ENCODE measurements around the gene MED25. TPM values are rescaled to one million over a fixed set of nuclear protein-coding genes. Genes with fewer than 3 reads are reported as not detected.

Gene MED25
- total and polyA plus RNA-seq, 2 of the 8 experiments (the other 6 are each of a cell fraction or from before 2014, with no cell fraction given) = 21.6 to 71.4 TPM

DNA sequence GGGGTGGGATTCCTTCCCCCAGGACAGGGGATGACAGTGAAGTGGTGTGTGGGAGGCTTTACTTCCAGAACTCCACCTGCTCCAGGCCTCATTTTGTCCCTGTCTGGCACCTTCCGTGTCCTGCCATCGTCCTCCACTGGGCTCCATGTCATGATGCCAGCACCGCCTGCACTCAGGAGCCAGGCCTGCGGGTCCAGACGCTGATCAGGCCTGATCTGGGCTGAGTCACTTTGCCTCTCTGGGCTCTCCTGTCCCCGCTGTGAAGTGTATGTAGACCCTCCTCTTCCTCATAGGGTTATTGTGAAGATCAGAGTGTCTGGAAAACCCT, 14.6 kb upstream of the MED25 start:
- Histone ChIP-seq H3K9ac (replicated peaks in 1 of 4; ENCODE audit: extremely low read depth in 1 of 4, low read depth in 3 of 4, low read length in 3 of 4) (no peak overlapping the region; a peak in 1 of 7 replicates), H2BK120ac (replicated peaks; ENCODE audit: low read depth, low read length) (no peak overlapping the region), H3K79me1 (ENCODE audit: low read depth, low read length) (peaks cover 2% of the 10 kb centered on the region; the same call in 1 of the 2 replicates), H3K27ac (ENCODE audit: low read depth, low read length) (no peak overlapping the region), H3K27me3 (replicated peaks in 1 of 4; ENCODE audit: control insufficient read depth in 3 of 4, extremely low read depth in 1 of 4, insufficient read depth in 3 of 4, low read length in 3 of 4) (no peaks in the 10 kb centered on the region), H4K5ac (ENCODE audit: insufficient read length, low read depth, low read length) (no peak overlapping the region), H3K14ac (ENCODE audit: insufficient read length) (no peak overlapping the region), H3K4me2 (ENCODE audit: insufficient read depth in 1 of 2, low read depth in 2 of 2, low read length in 2 of 2) (no peak overlapping the region; a peak in 1 of 4 replicates), H2BK20ac (ENCODE audit: low read length) (no peak overlapping the region), H3K4ac (replicated peaks; ENCODE audit: insufficient read length, low read depth, low read length) (no peak overlapping the region), H3K4me3 (ENCODE audit: extremely low read depth in 1 of 4, insufficient read depth in 2 of 4, low read depth in 3 of 4, low read length in 4 of 4) (no peak overlapping the region), H3K56ac (replicated peaks; ENCODE audit: insufficient read length, low read depth, low read length) (no peak overlapping the region), H3K18ac (ENCODE audit: extremely low read depth, low read length) (no peak overlapping the region), H3K4me1 (replicated peaks in 1 of 4; ENCODE audit: control insufficient read depth in 3 of 4, insufficient read depth in 4 of 4, low read length in 3 of 4) (peaks cover 4 to 19% (median 8%) of the 10 kb centered on the region in 4 experiments), H3K23ac (ENCODE audit: insufficient read length) (no peak overlapping the region), H3K23me2 (ENCODE audit: low read depth, low read length) (peaks cover 3% of the 10 kb centered on the region; the same call in 1 of the 2 replicates), H2BK12ac (ENCODE audit: low read depth, low read length) (no peak overlapping the region), H3K9me3 (ENCODE audit: insufficient read depth in 2 of 2, low read depth in 1 of 2, low read length in 1 of 2) (no peaks in the 10 kb centered on the region), H3K36me3 (ENCODE audit: control insufficient read depth in 2 of 4, insufficient read depth in 4 of 4, low read length in 3 of 4) (peaks cover 2 to 23% (median 9%) of the 10 kb centered on the region in 4 experiments), H2AK5ac (ENCODE audit: low read depth, low read length) (no peak overlapping the region), H2BK15ac (ENCODE audit: low read length) (no peak overlapping the region), H4K91ac (replicated peaks; ENCODE audit: insufficient read length, low read length) (no peak overlapping the region), H2BK5ac (ENCODE audit: low read depth, low read length) (no peak overlapping the region; the same call in 1 of the 2 replicates), H2AFZ (ENCODE audit: low read length) (no peak overlapping the region), H4K8ac (ENCODE audit: extremely low read depth, insufficient read depth, low read length) (no peak overlapping the region), H3K79me2 (ENCODE audit: control insufficient read depth in 1 of 2, insufficient read depth in 2 of 2, low read length in 2 of 2) (no peaks in the 10 kb centered on the region), H4K20me1 (replicated peaks in 1 of 2; ENCODE audit: control insufficient read depth in 1 of 2, insufficient read depth in 2 of 2, low read length in 2 of 2) (peaks cover 1 to 11% of the 10 kb centered on the region in 2 experiments)
- 95% methylated on average over 6 of the region's 6 CpGs; no CpG with 5 or more reads in 1 of the 2 experiments for WGBS, 2 experiments (ENCODE audit: extremely low coverage in 1 of 2, insufficient coverage in 1 of 2, insufficient read length in 1 of 2, insufficient replicate concordance in 2 of 2, low coverage in 1 of 2, low lambda C conversion rate in 2 of 2, missing lambda C conversion rate in 1 of 2)
- no peak for DNase-seq (ENCODE audit: low read depth in 1 of 2, low spot score in 2 of 2)
- CTCF ChIA-PET (ENCODE audit: partially characterized antibody) = interaction anchor here (1.4 to 2.6 kb wide), 3 partner anchors 10 to 53 kb away, joined by 3 to 19 read pairs (median 5); partner anchors contain the start of gene FUZ
- no peak for FAIRE-seq
- POLR2A ChIA-PET (ENCODE audit: partially characterized antibody) = interaction anchor here (0.9 to 2.6 kb wide), 4 partner anchors 9 to 112 kb away, joined by 3 to 11 read pairs (median 4); partner anchors contain the start of gene FUZ
- TF ChIP-seq JUN (IDR thresholded peaks at IDR 0.05; ENCODE audit: low read depth, low read length) (no peak), TCF12 (IDR thresholded peaks at IDR 0.05; ENCODE audit: low read depth, low read length) (no peak), SIN3A (conservative IDR thresholded peaks at IDR 0.05 in 1 of 2, IDR thresholded peaks at IDR 0.05 in 1 of 2; ENCODE audit: low read depth in 1 of 2, low read length in 2 of 2) (no peak), GTF2F1 (IDR thresholded peaks at IDR 0.05; ENCODE audit: borderline replicate concordance, low read depth, low read length) (no peak), BCL11A (IDR thresholded peaks at IDR 0.05; ENCODE audit: low read depth in 2 of 2, low read length in 2 of 2) (no peak), RBBP5 (IDR thresholded peaks at IDR 0.05; ENCODE audit: borderline replicate concordance, low read depth, low read length) (no peak), TAF1 (IDR thresholded peaks at IDR 0.05; ENCODE audit: low read depth, low read length) (no peak), YY1 (IDR thresholded peaks at IDR 0.05; ENCODE audit: low read depth, low read length) (no peak), RNF2 (IDR thresholded peaks at IDR 0.05; ENCODE audit: borderline replicate concordance, low read depth, low read length, missing control alignments, poor library complexity, severe bottlenecking) (no peak), FOSL1 (IDR thresholded peaks at IDR 0.05; ENCODE audit: insufficient read depth, low read depth, low read length) (no peak), SRF (IDR thresholded peaks at IDR 0.05; ENCODE audit: low read depth, low read length) (no peak), TEAD4 (IDR thresholded peaks at IDR 0.05; ENCODE audit: low read depth, low read length) (no peak), CTBP2 (IDR thresholded peaks at IDR 0.05; ENCODE audit: borderline replicate concordance, insufficient read depth, insufficient read length, low read length) (no peak), POU5F1 (IDR thresholded peaks at IDR 0.05; ENCODE audit: low read depth, low read length) (no peak)
